ENCODE measurements around the gene PDE8B. TPM values are rescaled to one million over a fixed set of nuclear protein-coding genes. Genes with fewer than 3 reads are reported as not detected.

Gene PDE8B
- total and polyA plus RNA-seq, 2 donors (not counting 1 experiment from before 2014, with no cell fraction given) = 0.07 TPM; not detected in 1

DNA sequence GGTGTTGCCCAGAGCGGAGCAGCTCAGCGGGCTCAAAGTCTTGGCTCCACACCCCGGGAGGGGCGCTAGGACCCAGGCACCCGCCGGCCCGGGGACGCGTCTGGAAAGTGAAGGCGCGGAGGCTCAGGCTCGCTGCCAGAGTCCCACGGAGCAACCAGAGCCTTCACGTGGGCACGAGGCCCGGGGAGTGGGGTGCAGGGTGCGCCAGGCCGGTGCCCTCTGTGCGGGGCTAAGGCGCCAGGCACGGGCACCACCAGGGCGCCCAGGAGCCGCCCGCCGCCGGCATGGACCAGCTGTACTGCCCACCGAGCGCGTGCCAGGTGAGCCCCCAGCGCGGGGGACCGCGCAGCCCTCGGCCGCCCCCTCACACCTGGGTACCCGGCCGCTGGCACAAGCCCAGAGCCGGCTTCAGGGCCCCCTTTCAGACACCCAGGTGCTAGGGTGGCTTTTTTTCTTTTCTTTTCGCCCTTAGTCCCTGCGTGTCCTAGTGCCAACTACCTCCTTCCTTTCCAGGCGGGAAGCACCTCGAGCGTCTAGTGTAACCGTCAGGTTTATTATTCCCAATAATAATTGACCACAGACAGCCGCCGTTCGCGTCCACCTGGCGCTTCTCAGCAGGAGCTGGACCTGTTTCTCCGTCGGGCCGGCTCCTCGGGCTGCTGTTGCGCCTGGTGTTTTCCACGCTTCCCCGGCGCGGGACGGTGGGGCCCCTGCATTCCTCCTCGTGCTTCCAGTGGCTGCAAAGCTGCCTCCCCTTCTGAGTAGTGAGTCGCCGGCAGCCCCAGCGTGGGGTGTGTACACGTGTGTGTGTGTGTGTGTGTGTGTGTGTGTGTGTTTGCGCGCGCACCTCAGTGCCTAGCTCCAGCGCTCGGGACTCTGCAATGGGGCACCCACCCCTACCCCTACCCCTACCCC, 30.1 kb upstream of the PDE8B start:
- no peak overlapping the region for H3K4me3 ChIP-seq (ENCODE audit: control extremely low read depth in 1 of 5, extremely low read depth in 1 of 5, insufficient read depth in 1 of 5, low read depth in 2 of 5, low read length in 4 of 5)
- intact Hi-C loops (cut with micrococcal nuclease) = no loop called here
- H3K9me3 ChIP-seq (ENCODE audit: control extremely low read depth in 1 of 3, control insufficient read depth in 2 of 3, insufficient read depth in 1 of 3, low read length in 2 of 3) = no peaks in the 10 kb centered on the region
- H3K36me3 ChIP-seq (replicated peaks in 1 of 2; ENCODE audit: control extremely low read depth in 1 of 2, control insufficient read depth in 1 of 2, extremely low read depth in 1 of 2, insufficient read depth in 2 of 2, low read length in 1 of 2) = no peaks in the 10 kb centered on the region
- Mint-ChIP-seq H3K4me1 (peaks cover 2% of the 10 kb centered on the region), H3K9me3 (ENCODE audit: insufficient read depth) (peaks cover 2% of the 10 kb centered on the region), H3K4me3 (no peak overlapping the region), H3K27me3 (peaks cover 31% of the 10 kb centered on the region), H3K27ac (no peak overlapping the region)
- H3K4me1 ChIP-seq (ENCODE audit: control insufficient read depth in 2 of 2, insufficient read depth in 2 of 2, low read length in 2 of 2) = no peaks in the 10 kb centered on the region
- H3K4me2 ChIP-seq (replicated peaks; ENCODE audit: low read depth, low read length, poor library complexity, severe bottlenecking) = peak overlapping the region; percentile 22
- H3K27ac ChIP-seq (ENCODE audit: low read length in 2 of 2) = no peak overlapping the region
- H3K79me2 ChIP-seq (ENCODE audit: control insufficient read depth, insufficient read depth, low read length) = no peaks in the 10 kb centered on the region
- WGBS (ENCODE audit: insufficient coverage) = 4% methylated on average over 58 of the region's 69 CpGs
- H3K9ac ChIP-seq (ENCODE audit: low read length) = no peak overlapping the region
- ChIA-PET POLR2A (no interaction called here), CTCF (no interaction called here)
- no peak for DNase-seq
- no peak for ATAC-seq (ENCODE audit: low read depth)
- H2AFZ ChIP-seq (ENCODE audit: insufficient read depth, low read depth, low read length, poor library complexity, severe bottlenecking) = peak overlapping the region; percentile 28
- H4K20me1 ChIP-seq (ENCODE audit: control insufficient read depth, insufficient read depth, low read length, poor library complexity, severe bottlenecking) = no peaks in the 10 kb centered on the region
- TF ChIP-seq, protein P1, sequence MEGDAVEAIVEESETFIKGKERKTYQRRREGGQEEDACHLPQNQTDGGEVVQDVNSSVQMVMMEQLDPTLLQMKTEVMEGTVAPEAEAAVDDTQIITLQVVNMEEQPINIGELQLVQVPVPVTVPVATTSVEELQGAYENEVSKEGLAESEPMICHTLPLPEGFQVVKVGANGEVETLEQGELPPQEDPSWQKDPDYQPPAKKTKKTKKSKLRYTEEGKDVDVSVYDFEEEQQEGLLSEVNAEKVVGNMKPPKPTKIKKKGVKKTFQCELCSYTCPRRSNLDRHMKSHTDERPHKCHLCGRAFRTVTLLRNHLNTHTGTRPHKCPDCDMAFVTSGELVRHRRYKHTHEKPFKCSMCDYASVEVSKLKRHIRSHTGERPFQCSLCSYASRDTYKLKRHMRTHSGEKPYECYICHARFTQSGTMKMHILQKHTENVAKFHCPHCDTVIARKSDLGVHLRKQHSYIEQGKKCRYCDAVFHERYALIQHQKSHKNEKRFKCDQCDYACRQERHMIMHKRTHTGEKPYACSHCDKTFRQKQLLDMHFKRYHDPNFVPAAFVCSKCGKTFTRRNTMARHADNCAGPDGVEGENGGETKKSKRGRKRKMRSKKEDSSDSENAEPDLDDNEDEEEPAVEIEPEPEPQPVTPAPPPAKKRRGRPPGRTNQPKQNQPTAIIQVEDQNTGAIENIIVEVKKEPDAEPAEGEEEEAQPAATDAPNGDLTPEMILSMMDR (IDR thresholded peaks at IDR 0.05) = no peak
- TF ChIP-seq EZH2 (IDR thresholded peaks at IDR 0.05; ENCODE audit: borderline replicate concordance, insufficient read depth, low read depth, low read length, poor library complexity, severe bottlenecking) = no peak
- H3K27me3 ChIP-seq (replicated peaks in 1 of 4; ENCODE audit: control extremely low read depth in 1 of 4, control insufficient read depth in 3 of 4, insufficient read depth in 4 of 4, low read length in 3 of 4) = peaks cover 0 to 38% (median 13%) of the 10 kb centered on the region in 4 experiments

DNA sequence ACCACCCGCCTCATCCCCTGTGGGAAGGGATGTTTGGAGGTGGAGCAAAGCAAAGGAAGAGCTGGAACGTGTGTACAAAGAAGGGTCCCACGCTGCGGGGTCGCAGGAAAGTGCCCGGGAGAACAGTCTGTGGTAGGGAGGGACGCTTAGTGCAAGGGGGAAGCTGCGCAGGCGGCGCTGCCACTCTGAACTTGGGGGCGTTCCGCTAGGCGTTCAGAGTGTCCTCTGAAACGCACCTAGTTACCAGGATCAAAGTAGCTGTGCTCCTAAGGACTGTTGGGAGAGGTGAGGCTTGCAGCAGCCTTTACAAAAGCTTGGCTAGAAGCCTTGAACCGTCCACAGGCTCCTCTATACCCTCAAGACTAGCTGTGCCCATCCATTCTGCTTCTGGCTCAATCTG, 29.3 kb upstream of the PDE8B start:
- H3K9me3 ChIP-seq (ENCODE audit: control extremely low read depth in 1 of 3, control insufficient read depth in 2 of 3, insufficient read depth in 1 of 3, low read length in 2 of 3) = no peaks in the 10 kb centered on the region
- H3K9ac ChIP-seq (ENCODE audit: low read length) = no peak overlapping the region
- H3K79me2 ChIP-seq (ENCODE audit: control insufficient read depth, insufficient read depth, low read length) = no peaks in the 10 kb centered on the region
- H2AFZ ChIP-seq (ENCODE audit: insufficient read depth, low read depth, low read length, poor library complexity, severe bottlenecking) = no peak overlapping the region
- H3K4me3 ChIP-seq (ENCODE audit: control extremely low read depth in 1 of 5, extremely low read depth in 1 of 5, insufficient read depth in 1 of 5, low read depth in 2 of 5, low read length in 4 of 5) = no peak overlapping the region
- DNase-seq (no peak), ATAC-seq (ENCODE audit: low read depth) (no peak)
- 8% methylated on average over 14 of the region's 15 CpGs for WGBS (ENCODE audit: insufficient coverage)
- ChIA-PET CTCF (no interaction called here), POLR2A (no interaction called here)
- intact Hi-C loops (cut with micrococcal nuclease) = no loop called here
- TF ChIP-seq, protein P1 (IDR thresholded peaks at IDR 0.05) = no peak
- TF ChIP-seq EZH2 (IDR thresholded peaks at IDR 0.05; ENCODE audit: borderline replicate concordance, insufficient read depth, low read depth, low read length, poor library complexity, severe bottlenecking) = no peak
- Mint-ChIP-seq H3K4me3 (no peak overlapping the region), H3K27me3 (peaks cover 31% of the 10 kb centered on the region), H3K27ac (no peak overlapping the region), H3K4me1 (peaks cover 2% of the 10 kb centered on the region), H3K9me3 (ENCODE audit: insufficient read depth) (peaks cover 2% of the 10 kb centered on the region)
- H3K4me2 ChIP-seq (replicated peaks; ENCODE audit: low read depth, low read length, poor library complexity, severe bottlenecking) = no peak overlapping the region
- H3K27me3 ChIP-seq (replicated peaks in 1 of 4; ENCODE audit: control extremely low read depth in 1 of 4, control insufficient read depth in 3 of 4, insufficient read depth in 4 of 4, low read length in 3 of 4) = peaks cover 0 to 38% (median 13%) of the 10 kb centered on the region in 4 experiments
- no peaks in the 10 kb centered on the region for H3K36me3 ChIP-seq (replicated peaks in 1 of 2; ENCODE audit: control extremely low read depth in 1 of 2, control insufficient read depth in 1 of 2, extremely low read depth in 1 of 2, insufficient read depth in 2 of 2, low read length in 1 of 2)
- H4K20me1 ChIP-seq (ENCODE audit: control insufficient read depth, insufficient read depth, low read length, poor library complexity, severe bottlenecking) = no peaks in the 10 kb centered on the region
- H3K27ac ChIP-seq (ENCODE audit: low read length in 2 of 2) = no peak overlapping the region
- H3K4me1 ChIP-seq (ENCODE audit: control insufficient read depth in 2 of 2, insufficient read depth in 2 of 2, low read length in 2 of 2) = no peaks in the 10 kb centered on the region
